ENCODE results near the gene USP16.
"Not testable (repeated sequence)": the region's sequence is repeated elsewhere in the genome, so short reads cannot be mapped to it uniquely, and the experiment has no call there.

Gene USP16

GRCh38 chr21:29008367-29008766, 16.1 kb upstream of the USP16 start:
- in situ Hi-C loops (cut with MboI; ENCODE audit: low sequenced_read_pairs, unreplicated experiment) = no loop called here
- TF ChIP-seq CTCF (IDR thresholded peaks at IDR 0.05; ENCODE audit: borderline replicate concordance, control extremely low read depth, extremely low read depth, insufficient read depth, missing control alignments) = no peak
- no peak for DNase-seq (ENCODE audit: low spot score)

DNA sequence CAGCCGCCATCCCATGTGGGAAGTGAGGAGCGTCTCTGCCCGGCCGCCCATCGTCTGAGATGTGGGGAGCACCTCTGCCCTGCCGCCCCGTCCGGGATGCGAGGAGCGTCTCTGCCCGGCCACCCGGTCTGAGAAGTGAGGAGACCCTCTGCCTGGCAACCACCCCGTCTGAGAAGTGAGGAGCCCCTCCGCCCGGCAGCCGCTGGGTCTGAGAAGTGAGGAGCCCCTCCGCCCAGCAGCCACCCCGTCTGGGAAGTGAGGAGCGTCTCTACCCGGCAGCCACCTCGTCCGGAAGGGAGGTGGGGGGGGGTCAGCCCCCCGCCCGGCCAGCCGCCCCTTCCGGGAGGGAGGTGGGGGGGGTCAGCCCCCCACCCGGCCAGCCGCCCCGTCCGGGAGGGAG, 13.2 kb upstream of the USP16 start:
- DNase-seq (ENCODE audit: low spot score); in situ Hi-C loops (cut with MboI; ENCODE audit: low sequenced_read_pairs, unreplicated experiment): not testable (repeated sequence)

DNA sequence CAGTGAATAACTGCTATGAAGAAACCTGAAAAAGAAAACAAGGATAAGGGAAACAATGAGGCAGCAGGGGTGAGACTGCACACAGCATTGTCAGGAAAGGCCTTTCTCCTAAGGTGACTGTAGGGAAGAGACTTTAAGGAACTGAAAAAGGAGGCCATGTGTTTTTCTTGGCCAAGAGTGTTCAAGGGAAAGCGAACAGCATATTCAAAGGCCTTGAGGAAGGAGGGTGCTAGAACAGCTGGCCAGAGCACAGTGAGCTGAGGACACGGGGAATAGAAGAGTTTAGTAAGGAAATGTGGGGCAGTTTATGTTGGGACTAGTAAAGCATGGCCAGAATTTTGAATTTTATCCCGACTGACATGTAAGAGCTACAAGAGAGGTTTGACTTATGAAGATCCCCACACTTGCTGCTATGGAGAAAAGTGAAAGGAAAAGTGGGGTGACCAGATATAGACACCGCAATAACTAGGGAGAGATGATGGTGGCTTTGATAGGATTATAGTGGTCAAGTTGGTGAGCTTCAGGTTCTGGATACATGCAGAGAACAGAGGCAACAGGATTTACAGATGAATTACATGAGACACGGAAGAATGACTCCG, 6.7 kb upstream of the USP16 start:
- DNase-seq (ENCODE audit: low spot score) = peak; percentile 32
- in situ Hi-C loops (cut with MboI; ENCODE audit: low sequenced_read_pairs, unreplicated experiment) = no loop called here
- TF ChIP-seq CTCF (IDR thresholded peaks at IDR 0.05; ENCODE audit: borderline replicate concordance, control extremely low read depth, extremely low read depth, insufficient read depth, missing control alignments) = no peak

DNA sequence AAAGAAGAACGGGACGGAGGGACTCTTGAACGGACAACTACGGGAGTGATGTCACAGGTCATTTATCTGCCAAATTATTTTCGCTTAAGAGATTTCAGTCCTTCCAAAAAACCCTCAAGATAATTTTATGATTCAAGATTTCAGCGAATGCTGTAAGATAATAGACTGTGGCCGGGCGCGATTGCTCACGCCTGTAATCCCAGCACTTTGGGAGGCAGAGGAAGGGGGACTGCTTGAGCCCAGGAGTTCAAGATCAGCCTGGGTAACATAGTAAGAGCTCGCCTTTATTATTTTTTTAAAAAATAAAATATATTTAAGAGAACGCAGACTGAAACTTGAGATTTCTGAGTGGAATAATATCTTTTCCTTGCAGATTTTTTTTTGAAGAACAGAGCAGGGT, 5.9 kb upstream of the USP16 start:
- DNase-seq (ENCODE audit: low spot score) = peak; percentile 31
- in situ Hi-C loops (cut with MboI; ENCODE audit: low sequenced_read_pairs, unreplicated experiment) = no loop called here
- no peak for TF ChIP-seq CTCF (IDR thresholded peaks at IDR 0.05; ENCODE audit: borderline replicate concordance, control extremely low read depth, extremely low read depth, insufficient read depth, missing control alignments)

GRCh38 chr21:29022166-29022565, 2.3 kb upstream of the USP16 start:
- DNase-seq (ENCODE audit: low spot score) = no peak
- TF ChIP-seq CTCF (IDR thresholded peaks at IDR 0.05; ENCODE audit: borderline replicate concordance, control extremely low read depth, extremely low read depth, insufficient read depth, missing control alignments) = no peak
- in situ Hi-C loops (cut with MboI; ENCODE audit: low sequenced_read_pairs, unreplicated experiment) = no loop called here

DNA sequence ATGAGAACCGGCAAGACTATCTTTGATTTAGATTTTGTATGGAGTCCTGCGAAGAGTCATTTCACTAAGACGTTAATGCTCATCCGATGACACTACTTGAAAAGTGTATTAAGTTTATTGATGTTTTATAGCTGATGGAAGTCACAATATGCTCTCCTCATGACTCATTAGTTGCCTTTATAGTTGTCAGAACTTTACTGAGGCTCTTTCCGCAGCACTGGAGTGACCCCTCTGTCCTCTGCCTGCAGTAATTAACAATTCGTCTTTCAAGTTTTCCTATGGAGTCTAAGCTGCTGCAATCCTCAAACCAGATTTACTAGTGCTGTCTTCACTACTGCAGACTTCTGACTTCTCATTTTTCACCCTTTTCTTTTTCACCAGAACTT, 853 bp downstream of the USP16 start:
- TF ChIP-seq CTCF (IDR thresholded peaks at IDR 0.05; ENCODE audit: borderline replicate concordance, control extremely low read depth, extremely low read depth, insufficient read depth, missing control alignments) = no peak
- in situ Hi-C loops (cut with MboI; ENCODE audit: low sequenced_read_pairs, unreplicated experiment) = no loop called here
- no peak for DNase-seq (ENCODE audit: low spot score)

GRCh38 chr21:29029524-29029923, 5.1 kb downstream of the USP16 start:
- no peak for TF ChIP-seq CTCF (IDR thresholded peaks at IDR 0.05; ENCODE audit: borderline replicate concordance, control extremely low read depth, extremely low read depth, insufficient read depth, missing control alignments)
- no peak for DNase-seq (ENCODE audit: low spot score)
- in situ Hi-C loops (cut with MboI; ENCODE audit: low sequenced_read_pairs, unreplicated experiment) = no loop called here
